ENCODE data around the gene MFSD12.

Gene MFSD12

DNA sequence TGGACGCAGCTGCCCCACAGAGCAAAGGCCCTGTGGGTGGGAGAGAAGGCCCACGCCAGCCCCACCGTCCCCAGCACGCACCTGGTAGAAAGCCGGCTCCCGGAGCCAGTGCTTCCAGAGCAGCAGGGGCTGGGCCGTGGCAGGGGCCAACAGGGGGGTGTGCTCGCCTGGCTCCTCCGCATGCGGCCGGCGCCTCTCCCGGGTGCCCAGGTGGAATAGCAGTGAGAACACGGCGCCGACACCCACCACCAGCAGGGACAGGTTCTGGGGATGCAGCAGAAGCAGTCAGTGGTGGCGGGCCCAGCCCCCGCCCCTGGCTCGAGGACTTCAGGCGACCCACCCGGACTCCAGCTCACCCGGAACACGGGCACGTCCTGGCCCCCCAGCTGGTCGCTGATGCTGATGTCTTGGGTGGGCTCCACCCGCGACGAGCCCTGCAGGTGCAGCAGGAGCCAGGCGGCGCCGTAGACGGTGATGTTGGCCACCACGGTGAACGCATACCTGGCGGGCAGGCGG lies 9.6 kb downstream of the MFSD12 start:
- no peak for DNase-seq (ENCODE audit: low read depth)
- TF ChIP-seq, protein P1, sequence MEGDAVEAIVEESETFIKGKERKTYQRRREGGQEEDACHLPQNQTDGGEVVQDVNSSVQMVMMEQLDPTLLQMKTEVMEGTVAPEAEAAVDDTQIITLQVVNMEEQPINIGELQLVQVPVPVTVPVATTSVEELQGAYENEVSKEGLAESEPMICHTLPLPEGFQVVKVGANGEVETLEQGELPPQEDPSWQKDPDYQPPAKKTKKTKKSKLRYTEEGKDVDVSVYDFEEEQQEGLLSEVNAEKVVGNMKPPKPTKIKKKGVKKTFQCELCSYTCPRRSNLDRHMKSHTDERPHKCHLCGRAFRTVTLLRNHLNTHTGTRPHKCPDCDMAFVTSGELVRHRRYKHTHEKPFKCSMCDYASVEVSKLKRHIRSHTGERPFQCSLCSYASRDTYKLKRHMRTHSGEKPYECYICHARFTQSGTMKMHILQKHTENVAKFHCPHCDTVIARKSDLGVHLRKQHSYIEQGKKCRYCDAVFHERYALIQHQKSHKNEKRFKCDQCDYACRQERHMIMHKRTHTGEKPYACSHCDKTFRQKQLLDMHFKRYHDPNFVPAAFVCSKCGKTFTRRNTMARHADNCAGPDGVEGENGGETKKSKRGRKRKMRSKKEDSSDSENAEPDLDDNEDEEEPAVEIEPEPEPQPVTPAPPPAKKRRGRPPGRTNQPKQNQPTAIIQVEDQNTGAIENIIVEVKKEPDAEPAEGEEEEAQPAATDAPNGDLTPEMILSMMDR (IDR thresholded peaks at IDR 0.05; ENCODE audit: control insufficient read depth, insufficient read depth, low read depth, low read length, missing control alignments): no peak
- no peak overlapping the region for H3K4me3 ChIP-seq (ENCODE audit: control insufficient read depth, low read depth, low read length)

DNA sequence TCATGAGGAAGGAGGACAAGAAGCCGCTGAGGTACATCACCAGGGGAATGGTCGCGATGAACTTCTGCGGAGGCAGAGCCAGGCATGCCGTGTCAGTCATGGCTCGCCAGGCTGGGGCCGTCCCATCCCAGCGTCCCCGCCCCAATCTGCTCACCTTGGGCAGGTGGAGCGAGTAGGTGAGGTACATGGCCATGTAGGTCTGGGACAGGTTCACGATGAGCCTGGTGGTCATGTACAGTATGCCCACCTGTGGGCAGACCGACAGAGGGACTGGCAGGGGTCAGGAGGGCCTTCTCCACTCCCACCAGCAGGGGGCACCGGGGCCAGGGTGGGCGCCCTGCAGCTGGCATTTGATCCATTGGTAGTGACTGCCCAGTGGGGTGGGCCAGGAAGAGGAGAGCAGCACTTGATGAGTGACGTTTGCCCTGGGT lies 10.1 kb downstream of the MFSD12 start:
- TF ChIP-seq, protein P1 (IDR thresholded peaks at IDR 0.05; ENCODE audit: control insufficient read depth, insufficient read depth, low read depth, low read length, missing control alignments): peak; percentile 71
- no peak for DNase-seq (ENCODE audit: low read depth)
- H3K4me3 ChIP-seq (ENCODE audit: control insufficient read depth, low read depth, low read length): no peak overlapping the region

GRCh38 chr19:3546119-3546518 lies 11.3 kb downstream of the MFSD12 start:
- no peak overlapping the region for H3K4me3 ChIP-seq (ENCODE audit: control insufficient read depth, low read depth, low read length)
- TF ChIP-seq, protein P1 (IDR thresholded peaks at IDR 0.05; ENCODE audit: control insufficient read depth, insufficient read depth, low read depth, low read length, missing control alignments): no peak
- no peak for DNase-seq (ENCODE audit: low read depth)

GRCh38 chr19:3545669-3546034 lies 11.7 kb downstream of the MFSD12 start:
- DNase-seq (ENCODE audit: low read depth): no peak
- no peak overlapping the region for H3K4me3 ChIP-seq (ENCODE audit: control insufficient read depth, low read depth, low read length)
- TF ChIP-seq, protein P1 (IDR thresholded peaks at IDR 0.05; ENCODE audit: control insufficient read depth, insufficient read depth, low read depth, low read length, missing control alignments): no peak

DNA sequence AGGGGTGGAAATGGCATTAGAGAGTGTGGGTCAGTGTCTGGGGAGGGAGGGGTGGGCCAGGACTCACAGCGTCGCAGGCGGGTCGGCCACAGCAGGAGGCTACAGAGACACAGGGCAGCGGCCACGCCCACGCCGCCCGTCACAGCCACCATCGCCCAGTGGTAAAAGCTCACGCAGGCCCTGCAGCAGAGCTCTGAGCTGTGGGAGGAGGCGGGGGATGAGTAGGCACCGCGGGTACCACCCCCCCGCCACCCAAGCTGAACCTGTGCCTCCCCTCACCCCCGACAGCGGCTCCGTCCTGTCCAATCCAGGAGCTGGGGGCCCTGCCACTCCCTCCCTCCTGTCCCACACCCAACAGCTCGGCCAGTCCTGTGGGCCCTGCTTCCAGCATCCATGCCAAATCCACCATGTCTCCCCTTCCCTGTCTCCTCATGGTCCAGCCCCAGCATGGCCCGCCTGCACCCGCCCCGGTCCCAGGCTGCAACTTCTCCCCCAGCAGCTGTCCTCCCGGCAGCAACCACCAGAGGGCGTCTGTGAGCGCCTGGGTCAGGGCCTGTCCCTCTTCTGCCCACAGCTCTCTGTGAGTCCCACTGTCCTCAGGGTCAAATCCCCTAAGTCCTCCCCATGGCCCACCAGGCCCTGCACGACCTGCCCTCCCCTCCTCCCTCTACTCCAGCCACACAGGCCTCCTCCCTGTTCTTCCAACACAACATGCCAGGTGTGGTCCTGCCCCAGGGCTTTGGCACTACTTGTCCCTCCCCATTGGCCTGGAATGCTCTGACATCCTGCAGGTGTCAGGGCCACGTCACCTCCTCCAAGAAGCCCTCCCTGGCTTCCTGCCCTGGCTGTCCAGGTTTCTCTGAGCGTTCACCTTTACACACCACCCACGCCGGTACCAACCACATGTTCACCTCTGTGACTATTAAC lies 12.4 kb downstream of the MFSD12 start:
- no peak for DNase-seq (ENCODE audit: low read depth)
- TF ChIP-seq, protein P1 (IDR thresholded peaks at IDR 0.05; ENCODE audit: control insufficient read depth, insufficient read depth, low read depth, low read length, missing control alignments): peak; percentile 97
- H3K4me3 ChIP-seq (ENCODE audit: control insufficient read depth, low read depth, low read length): no peak overlapping the region

- TF ChIP-seq, protein P1 (IDR thresholded peaks at IDR 0.05; ENCODE audit: control insufficient read depth, insufficient read depth, low read depth, low read length, missing control alignments): no peak
- no peak overlapping the region for H3K4me3 ChIP-seq (ENCODE audit: control insufficient read depth, low read depth, low read length)
- DNase-seq (ENCODE audit: low read depth): no peak
Observed at GRCh38 chr19:3544058-3544376, 13.4 kb downstream of the MFSD12 start.

All from AG09309 (cell line).